Keratinocyte (primary cell): ENCODE data around the gene LGI4. TPM values are rescaled to one million over a fixed set of nuclear protein-coding genes. Genes with fewer than 3 reads are reported as not detected.
A peak's percentile ranks its signal among the peaks of the same experiment; 100 is the strongest.

Experiments used
- DNase-seq: peaks from one replicate; pipeline ENCODE4 v3.0.0-alpha.2; 2011; ENCODE audit warnings: low read depth, missing footprints, low spot score
- FAIRE-seq: peaks from 2 replicates; lab custom pipeline; 2011; peaks lifted over from hg19 to GRCh38; lab: Jason Lieb, UNC
- H2AFZ ChIP-seq: 2 replicates; pipeline ENCODE4 v1.6.0; 2012; ENCODE audit warnings: low read length, control low read depth, inconsistent platforms; ENCODE audit not compliant: control insufficient read depth
- H3K27ac ChIP-seq: 2 replicates; pipeline ENCODE4 v1.5.1; 2011; ENCODE audit warnings: low read length; ENCODE audit not compliant: control insufficient read depth, insufficient read depth
- H3K27me3 ChIP-seq: 3 replicates; pipeline ENCODE4 v1.6.0; 2011; ENCODE audit warnings: low read length; ENCODE audit not compliant: control insufficient read depth, insufficient read depth; ENCODE audit errors: extremely low read depth
- H3K36me3 ChIP-seq, 2 experiments: 2 replicates in 1 of 2; 3 replicates in 1 of 2; pipeline ENCODE4 v1.5.1; 2011; ENCODE audit warnings: low read length in 2 of 2, mild to moderate bottlenecking in 1 of 2; ENCODE audit not compliant: control insufficient read depth in 2 of 2, insufficient read depth in 2 of 2; ENCODE audit errors: extremely low read depth in 1 of 2
- H3K4me1 ChIP-seq: 3 replicates; pipeline ENCODE4 v1.5.1; 2011; ENCODE audit warnings: low read length; ENCODE audit not compliant: control insufficient read depth, insufficient read depth; ENCODE audit errors: extremely low read depth
- H3K4me2 ChIP-seq: 3 replicates; pipeline ENCODE4 v1.6.0; 2011; ENCODE audit warnings: low read depth, low read length; ENCODE audit not compliant: control insufficient read depth, insufficient read depth; ENCODE audit errors: extremely low read depth
- H3K4me3 ChIP-seq, 3 experiments: fragments of 200-600 bp in 1 of 3; sonication (generic) in 1 of 3; 2 replicates in 2 of 3; 3 replicates in 1 of 3; pipeline ENCODE4 v1.5.1; 2011 to 2016; ENCODE audit warnings: low read length in 3 of 3, mild to moderate bottlenecking in 3 of 3, control low read depth in 2 of 3, inconsistent platforms in 1 of 3, low read depth in 1 of 3, mixed read lengths in 1 of 3, mixed run types in 1 of 3, moderate library complexity in 1 of 3; ENCODE audit not compliant: control insufficient read depth in 2 of 3, insufficient read depth in 2 of 3; ENCODE audit errors: extremely low read depth in 1 of 3
- H3K79me2 ChIP-seq: 2 replicates; pipeline ENCODE4 v1.6.0; 2012; ENCODE audit warnings: low read length; ENCODE audit not compliant: control insufficient read depth, insufficient read depth
- H3K9ac ChIP-seq: 3 replicates; pipeline ENCODE4 v1.6.0; 2011; ENCODE audit warnings: low read length; ENCODE audit not compliant: control insufficient read depth, insufficient read depth; ENCODE audit errors: extremely low read depth
- H3K9me1 ChIP-seq: 3 replicates; pipeline ENCODE4 v1.6.0; 2011; ENCODE audit warnings: low read length; ENCODE audit not compliant: control insufficient read depth, insufficient read depth; ENCODE audit errors: extremely low read depth
- H3K9me3 ChIP-seq: 2 replicates; pipeline ENCODE4 v1.5.1; 2012; ENCODE audit warnings: low read depth, low read length; ENCODE audit not compliant: control insufficient read depth
- H4K20me1 ChIP-seq: 3 replicates; pipeline ENCODE4 v1.6.0; 2011; ENCODE audit warnings: low read length; ENCODE audit not compliant: control insufficient read depth, insufficient read depth; ENCODE audit errors: extremely low read depth
- CTCF ChIP-seq, 3 experiments: IDR thresholded peaks in 1 of 3; conservative IDR thresholded peaks in 1 of 3; optimal IDR thresholded peaks in 1 of 3; 2 replicates in 2 of 3; 3 replicates in 1 of 3; pipeline versions ENCODE3 to v1.5.1; 2011; ENCODE audit warnings: low read length in 3 of 3, mild to moderate bottlenecking in 3 of 3, moderate library complexity in 2 of 3, control low read depth in 1 of 3, inconsistent platforms in 1 of 3; ENCODE audit not compliant: insufficient read depth in 2 of 3; ENCODE audit errors: extremely low read depth in 1 of 3
- EZH2 ChIP-seq: IDR thresholded peaks from one replicate; pipeline ENCODE4 v1.6.1; 2012; ENCODE audit warnings: inconsistent platforms, mild to moderate bottlenecking, low read length, moderate library complexity
- dilution Hi-C: fragments of 300-500 bp; cut with MboI; formaldehyde crosslinking; loops from one replicate; pipeline ENCODE4 v1.7.0; 2020; ENCODE audit warnings: low sequenced_read_pairs; ENCODE audit not compliant: extremely low pct_ligation_motif_present
- polyA plus RNA-seq, 5 experiments: library from polyadenylated mRNA; depleted of rRNA in 3 of 5; stranded (reverse) in 3 of 5; stranded (forward) in 1 of 5; unstranded in 1 of 5; fragments of >200 nt; gene quantifications; 1 replicate in 1 of 5; 2 replicates in 3 of 5; 3 replicates in 1 of 5; pipeline versions ENCODE4 v1.2.1 to v1.2.3, GENCODE V29; 2011 to 2012; ENCODE audit warnings: missing spikeins in 2 of 5, low read depth in 1 of 5, low replicate concordance in 1 of 5

LGI4 gene
- polyA plus RNA-seq, 1 donor (not counting 4 experiments of a cell fraction or from before 2014, with no cell fraction given), result 0.01 TPM

- H3K9ac ChIP-seq, result no peak overlapping the region
- H3K79me2 ChIP-seq, result no peaks in the 10 kb centered on the region
- FAIRE-seq (peak; percentile 77), DNase-seq (peak; percentile 81)
- H3K4me3 ChIP-seq, result peak overlapping the region in 2 of 3 experiments; percentile 18 to 32
- peak overlapping the region; percentile 44 for H3K4me2 ChIP-seq
- dilution Hi-C loops, result no loop called here
- H3K27me3 ChIP-seq, result peaks cover 19% of the 10 kb centered on the region
- peaks cover 26% of the 10 kb centered on the region for H3K4me1 ChIP-seq
- H3K36me3 ChIP-seq, result no peaks in the 10 kb centered on the region
- no peaks in the 10 kb centered on the region for H3K9me3 ChIP-seq
- TF ChIP-seq EZH2 (no peak), CTCF (optimal IDR thresholded peaks at IDR 0.05 in 1 of 3, IDR thresholded peaks at IDR 0.05 in 1 of 3, conservative IDR thresholded peaks at IDR 0.05 in 1 of 3; ENCODE audit: extremely low read depth in 1 of 3, insufficient read depth in 2 of 3, low read length in 3 of 3) (peak; percentile 31 to 85 (median 82))
- no peaks in the 10 kb centered on the region for H3K9me1 ChIP-seq
- H3K27ac ChIP-seq, result no peak overlapping the region
- no peaks in the 10 kb centered on the region for H4K20me1 ChIP-seq
- H2AFZ ChIP-seq, result peak overlapping the region; percentile 32
These were observed 6.3 kb upstream of the LGI4 start for GRCh38 chr19:35140962-35141836.

- H2AFZ ChIP-seq, result no peak overlapping the region
- no peaks in the 10 kb centered on the region for H3K9me3 ChIP-seq
- H3K27ac ChIP-seq, result no peak overlapping the region
- DNase-seq, result no peak
- H3K9me1 ChIP-seq, result no peaks in the 10 kb centered on the region
- H3K36me3 ChIP-seq, result no peaks in the 10 kb centered on the region
- dilution Hi-C loops, result no loop called here
- H3K4me1 ChIP-seq, result peaks cover 25% of the 10 kb centered on the region
- no peak overlapping the region for H3K4me2 ChIP-seq
- no peak overlapping the region for H3K4me3 ChIP-seq
- no peaks in the 10 kb centered on the region for H3K79me2 ChIP-seq
- H3K9ac ChIP-seq, result no peak overlapping the region
- no peaks in the 10 kb centered on the region for H4K20me1 ChIP-seq
- TF ChIP-seq EZH2 (no peak), CTCF (optimal IDR thresholded peaks at IDR 0.05 in 1 of 3, IDR thresholded peaks at IDR 0.05 in 1 of 3, conservative IDR thresholded peaks at IDR 0.05 in 1 of 3; ENCODE audit: extremely low read depth in 1 of 3, insufficient read depth in 2 of 3, low read length in 3 of 3) (no peak)
- H3K27me3 ChIP-seq, result peaks cover 19% of the 10 kb centered on the region
- FAIRE-seq, result no peak
These were observed 5.5 kb upstream of the LGI4 start for GRCh38 chr19:35140207-35140961.
